Hematopoietic multipotent progenitor cell treated with erythropoietin and hydrocortisone succinate and interleukin-3 and kit ligand, for 17 days (in vitro differentiated cells): ENCODE measurements around the gene PAGE4.

Experiments
- DNase-seq: peaks from one replicate; pipeline ENCODE4 v3.0.0-alpha.2; 2015; ENCODE audit warnings: low spot score

The PAGE4 gene

DNA sequence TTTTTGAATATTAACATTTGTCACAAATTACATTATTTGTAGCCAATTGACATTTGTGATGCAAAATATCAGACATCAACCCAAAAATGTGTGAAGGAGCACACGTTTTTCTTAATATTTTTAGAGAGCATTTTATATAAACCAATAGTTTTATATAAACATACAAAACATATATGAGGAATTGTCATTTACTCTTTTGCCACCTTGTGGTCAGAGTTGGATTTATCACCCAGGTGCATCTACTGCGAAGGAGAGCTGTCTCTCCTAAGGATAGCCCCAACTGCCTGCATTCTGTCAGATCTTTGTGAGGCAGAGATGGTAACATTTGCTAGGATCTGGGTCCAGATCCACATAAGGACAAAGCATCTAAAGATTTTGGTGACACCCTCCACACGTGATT lies 47.6 kb downstream of the PAGE4 start:
- DNase-seq, result peak; percentile 29

DNA sequence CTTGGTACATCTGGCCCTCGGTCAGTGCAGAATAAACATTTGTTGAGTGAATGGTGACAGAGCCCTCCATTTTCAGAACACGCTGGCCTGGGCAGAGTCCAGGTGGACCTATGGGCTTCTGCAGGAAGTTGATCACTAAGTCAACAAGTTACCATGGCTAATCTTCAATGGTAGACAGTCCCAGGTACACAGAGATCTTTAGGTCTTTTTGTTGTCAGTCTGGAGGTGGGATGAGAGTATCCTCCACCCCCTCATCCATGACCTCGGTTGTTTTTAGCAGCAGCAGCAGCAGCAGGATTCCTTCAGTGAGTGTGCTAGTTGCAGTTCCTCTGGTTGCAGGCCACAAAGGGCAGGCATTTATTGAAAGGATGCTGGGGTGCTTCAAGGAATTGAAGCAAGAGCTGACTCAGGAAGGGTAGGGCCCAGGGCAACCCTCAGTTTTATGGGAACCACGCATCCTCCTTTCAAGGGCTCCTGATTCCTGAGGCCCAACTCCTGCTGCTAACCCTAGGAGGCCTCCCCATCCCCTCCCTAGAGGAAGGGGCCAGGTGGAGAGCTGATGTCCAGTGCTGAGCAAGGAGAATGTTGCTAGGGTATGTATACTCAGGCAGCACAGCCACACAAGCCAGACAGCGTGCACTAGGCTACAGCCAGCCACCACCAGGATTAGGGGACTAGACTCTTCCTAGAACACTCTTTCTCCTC lies 48.4 kb downstream of the PAGE4 start:
- DNase-seq, result no peak

GRCh38 chrX:49878128-49878833 lies 49.2 kb downstream of the PAGE4 start:
- no peak for DNase-seq

DNA sequence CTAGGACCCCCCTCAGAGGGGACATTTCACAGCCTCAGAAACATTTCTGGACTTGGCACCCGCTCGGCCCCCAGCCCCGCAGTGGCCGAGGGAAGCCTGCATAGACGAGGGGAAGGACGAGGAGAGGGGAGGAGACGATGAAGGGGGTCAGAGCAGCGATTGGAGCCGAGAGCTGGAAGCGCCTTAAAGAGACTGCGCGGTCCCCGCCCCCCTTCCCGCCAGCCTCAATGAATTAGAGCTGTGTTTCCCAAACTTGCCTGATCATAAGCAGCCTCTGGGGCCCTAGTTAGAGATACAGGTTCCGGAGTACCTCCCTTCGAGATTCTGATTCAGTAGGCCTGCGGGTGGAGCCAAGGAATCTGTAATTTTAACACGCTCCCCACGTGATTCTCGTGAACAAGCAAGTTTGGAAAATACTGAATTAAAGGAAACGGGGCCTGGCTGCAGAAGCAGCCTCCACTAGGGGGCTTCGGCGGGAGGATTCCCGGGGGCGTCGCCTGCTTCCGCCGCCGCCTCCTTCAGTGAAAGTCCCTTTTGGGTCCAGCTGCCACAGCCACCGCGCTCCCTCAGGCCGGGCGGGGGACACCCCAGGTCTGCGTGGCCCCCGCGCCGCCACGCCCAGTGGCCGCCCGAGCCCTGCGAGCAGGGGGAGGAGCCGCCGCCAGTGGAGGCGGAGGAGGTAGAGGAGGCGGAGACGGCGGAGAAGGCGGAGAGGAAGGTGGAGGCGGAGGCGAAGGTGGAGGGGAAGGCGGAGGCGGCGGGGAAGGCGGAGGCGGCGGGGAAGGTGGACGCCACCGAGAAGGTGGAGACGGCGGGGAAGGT lies 49.9 kb downstream of the PAGE4 start, which contains the start of gene USP27X:
USP27X (plus strand) TSS at position 651 of the 822 bp plus-strand sequence. CDS start 824 bp downstream, outside the sequence.
- peak; percentile 83 for DNase-seq

DNA sequence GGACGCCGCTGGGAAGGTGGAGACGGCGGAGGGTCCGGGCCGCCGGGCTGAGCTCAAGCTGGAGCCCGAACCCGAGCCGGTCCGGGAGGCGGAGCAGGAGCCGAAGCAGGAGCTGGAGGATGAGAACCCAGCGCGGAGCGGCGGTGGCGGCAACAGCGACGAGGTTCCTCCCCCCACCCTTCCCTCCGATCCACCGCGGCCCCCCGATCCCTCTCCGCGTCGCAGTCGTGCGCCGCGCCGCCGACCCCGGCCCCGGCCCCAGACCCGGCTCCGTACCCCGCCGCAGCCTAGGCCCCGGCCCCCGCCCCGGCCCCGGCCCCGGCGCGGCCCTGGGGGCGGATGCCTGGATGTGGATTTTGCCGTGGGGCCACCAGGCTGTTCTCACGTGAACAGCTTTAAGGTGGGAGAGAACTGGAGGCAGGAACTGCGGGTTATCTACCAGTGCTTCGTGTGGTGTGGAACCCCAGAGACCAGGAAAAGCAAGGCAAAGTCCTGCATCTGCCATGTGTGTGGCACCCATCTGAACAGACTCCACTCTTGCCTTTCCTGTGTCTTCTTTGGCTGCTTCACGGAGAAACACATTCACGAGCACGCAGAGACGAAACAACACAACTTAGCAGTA lies 50.7 kb downstream of the PAGE4 start:
- DNase-seq, result no peak

- no peak for DNase-seq
These were observed 51.6 kb downstream of the PAGE4 start for GRCh38 chrX:49880668-49881067.
